SK-N-SH (cell line): ENCODE measurements around the gene MNDA. TPM values are rescaled to one million over a fixed set of nuclear protein-coding genes. Genes with fewer than 3 reads are reported as not detected.

Experiments used
- CTCF ChIA-PET: fragments of 300-600, 350-600 bp; formaldehyde crosslinking; extraction: SDS; loops from one replicate; lab custom pipeline; 2021; lab: Yijun Ruan, JAX
- POLR2A ChIA-PET: fragments of 350-600 bp; sonication (Branson Sonifier 250); formaldehyde crosslinking; extraction: SDS; loops from one replicate; lab custom pipeline; 2020; ENCODE audit warnings: antibody characterized with exemption, inconsistent platforms; lab: Yijun Ruan, JAX
- DNase-seq: peaks from one replicate; pipeline ENCODE4 v3.0.0; 2012
- H2AFZ ChIP-seq: fragments of 200-600 bp; sonication (generic); 2 replicates; pipeline ENCODE4 v1.8.1; 2016; ENCODE audit warnings: antibody characterized with exemption, mild to moderate bottlenecking, low read depth
- H3F3A ChIP-seq: fragments of 200-600 bp; sonication (generic); replicated peaks from 2 replicates; pipeline ENCODE3; 2016; ENCODE audit warnings: antibody characterized with exemption, mild to moderate bottlenecking; ENCODE audit not compliant: insufficient read depth
- H3K27ac ChIP-seq, 2 experiments: fragments of 200-500 bp in 1 of 2; fragments of 200-600 bp in 1 of 2; sonication (Bioruptor generic) in 1 of 2; sonication (generic), shearing (Covaris generic) in 1 of 2; 2 replicates each; pipeline versions ENCODE4 v1.5.1 to v1.6.1; 2014 to 2016; ENCODE audit warnings: low read depth in 2 of 2, inconsistent platforms in 1 of 2, low read length in 1 of 2, mild to moderate bottlenecking in 1 of 2, mixed read lengths in 1 of 2
- H3K27me3 ChIP-seq: fragments of 200-600 bp; sonication (generic), shearing (Covaris generic); 2 replicates; pipeline ENCODE4 v1.6.1; 2016; ENCODE audit warnings: mixed run types; ENCODE audit not compliant: insufficient read depth
- H3K36me3 ChIP-seq, 2 experiments: fragments of 200-500 bp in 1 of 2; fragments of 200-600 bp in 1 of 2; sonication (Bioruptor generic) in 1 of 2; sonication (generic) in 1 of 2; replicated peaks in 1 of 2; 2 replicates each; pipeline versions ENCODE3 to v1.5.1; 2014 to 2016; ENCODE audit warnings: low read length in 1 of 2, mild to moderate bottlenecking in 1 of 2; ENCODE audit not compliant: insufficient read depth in 2 of 2, control insufficient read depth in 1 of 2
- H3K4me1 ChIP-seq, 2 experiments: fragments of 200-500 bp in 1 of 2; fragments of 200-600 bp in 1 of 2; sonication (Bioruptor generic) in 1 of 2; sonication (generic), shearing (Covaris generic) in 1 of 2; 2 replicates each; pipeline versions ENCODE4 v1.5.1 to v1.6.1; 2014 to 2016; ENCODE audit warnings: low read depth in 1 of 2, low read length in 1 of 2, mixed run types in 1 of 2; ENCODE audit not compliant: insufficient read depth in 2 of 2, control insufficient read depth in 1 of 2
- H3K4me2 ChIP-seq: fragments of 200-600 bp; sonication (generic), shearing (Covaris generic); 2 replicates; pipeline ENCODE4 v1.6.1; 2017; ENCODE audit warnings: mixed run types
- H3K4me3 ChIP-seq, 2 experiments: fragments of 200-500 bp in 1 of 2; fragments of 200-600 bp in 1 of 2; sonication (Bioruptor generic) in 1 of 2; sonication (generic), shearing (Covaris generic) in 1 of 2; 2 replicates each; pipeline versions ENCODE4 v1.5.1 to v1.8.1; 2014 to 2016; ENCODE audit warnings: low read depth in 2 of 2, inconsistent platforms in 1 of 2, low read length in 1 of 2, mild to moderate bottlenecking in 1 of 2, mixed read lengths in 1 of 2, moderate library complexity in 1 of 2
- H3K79me2 ChIP-seq: fragments of 200-600 bp; sonication (generic); 2 replicates; pipeline ENCODE4 v1.8.1; 2017; ENCODE audit warnings: mild to moderate bottlenecking; ENCODE audit not compliant: insufficient read depth
- H3K9ac ChIP-seq: fragments of 200-600 bp; sonication (generic); 2 replicates; pipeline ENCODE4 v1.6.1; 2017; ENCODE audit warnings: mixed run types
- H3K9me2 ChIP-seq: fragments of 200-600 bp; sonication (generic); 2 replicates; pipeline ENCODE4 v1.6.1; 2017; ENCODE audit warnings: mixed run types
- H3K9me3 ChIP-seq: fragments of 200-600 bp; sonication (generic); 2 replicates; pipeline ENCODE4 v1.6.1; 2017; ENCODE audit warnings: mixed run types, mild to moderate bottlenecking, moderate library complexity
- H4K20me1 ChIP-seq: fragments of 200-600 bp; sonication (generic); 2 replicates; pipeline ENCODE4 v1.6.1; 2017; ENCODE audit warnings: mild to moderate bottlenecking, mixed run types; ENCODE audit not compliant: insufficient read depth
- ELF1 ChIP-seq: IDR thresholded peaks from 2 replicates; pipeline ENCODE4 v1.4.0; 2012
- EZH2phosphoT487 ChIP-seq: fragments of 200-600 bp; sonication (generic); IDR thresholded peaks from 2 replicates; pipeline ENCODE4 v1.6.1; 2017; ENCODE audit warnings: low read depth, mixed run types, mild to moderate bottlenecking, antibody characterized with exemption, moderate library complexity, borderline replicate concordance
- FOSL2 ChIP-seq: IDR thresholded peaks from 2 replicates; pipeline ENCODE4 v1.4.0; 2012; ENCODE audit warnings: low read depth, mild to moderate bottlenecking, moderate library complexity, borderline replicate concordance
- FOXJ3 ChIP-seq: sonication (generic); formaldehyde crosslinking; IDR thresholded peaks from 2 replicates; pipeline ENCODE4 v1.5.1; 2020; ENCODE audit warnings: mild to moderate bottlenecking, missing genetic modification reagents
- FOXM1 ChIP-seq: IDR thresholded peaks from 2 replicates; pipeline ENCODE4 v1.4.0; 2012; ENCODE audit warnings: low read depth, mild to moderate bottlenecking
- GABPA ChIP-seq: IDR thresholded peaks from 2 replicates; pipeline ENCODE4 v1.4.0; 2012; ENCODE audit warnings: low read depth, mild to moderate bottlenecking
- GATA2 ChIP-seq: sonication (generic); formaldehyde crosslinking; IDR thresholded peaks from 2 replicates; pipeline ENCODE4 v1.5.0; 2020; ENCODE audit warnings: mild to moderate bottlenecking, missing genetic modification reagents
- MAX ChIP-seq: IDR thresholded peaks from 2 replicates; pipeline ENCODE4 v1.4.0; 2012; ENCODE audit warnings: low read depth
- MXI1 ChIP-seq: IDR thresholded peaks from 2 replicates; pipeline ENCODE4 v1.6.1; 2012; ENCODE audit warnings: mild to moderate bottlenecking, low read depth, low read length, improper control_type of control experiment
- POLR2AphosphoS5 ChIP-seq: IDR thresholded peaks from 2 replicates; pipeline ENCODE4 v1.6.1; 2012; ENCODE audit warnings: low read depth, low read length
- SMC3 ChIP-seq: IDR thresholded peaks from 2 replicates; pipeline ENCODE4 v1.6.1; 2012; ENCODE audit warnings: low read depth, low read length, improper control_type of control experiment
- TAF1 ChIP-seq: IDR thresholded peaks from 2 replicates; pipeline ENCODE4 v1.6.1; 2012; ENCODE audit warnings: low read depth, mild to moderate bottlenecking, low read length, moderate library complexity, borderline replicate concordance
- ZBTB33 ChIP-seq: IDR thresholded peaks from 2 replicates; pipeline ENCODE4 v1.4.0; 2012; ENCODE audit warnings: low read depth, borderline replicate concordance
- WGBS: methylation state at CpG from one replicate; pipeline ENCODE4 v1.1.6; 2017; ENCODE audit warnings: low lambda C conversion rate; 5-methylcytosine and 5-hydroxymethylcytosine counted together
- polyA plus RNA-seq, 3 experiments: library from polyadenylated mRNA; depleted of rRNA; stranded (reverse); fragments of >200 nt; gene quantifications; 2 replicates each; pipeline ENCODE4 v1.2.3, GENCODE V29; 2012

MNDA gene
- polyA plus RNA-seq, 1 of the 3 experiments (the other 2 are of a cell fraction): not detected

- no peaks in the 10 kb centered on the region for H3K9me3 ChIP-seq
- H2AFZ ChIP-seq: no peak overlapping the region
- WGBS: 0% methylated on average over 5 of the region's 5 CpGs
- no peaks in the 10 kb centered on the region for H3K79me2 ChIP-seq
- H3K27ac ChIP-seq: no peak overlapping the region
- no peak for DNase-seq
- no peak overlapping the region for H3K4me3 ChIP-seq
- CTCF ChIA-PET: interaction anchor here (1.3 kb wide), 1 partner anchor 189 kb away, joined by 4 read pairs; no protein-coding TSS in a partner anchor
- no peak overlapping the region for H3K4me2 ChIP-seq
- no peak overlapping the region for H3K9ac ChIP-seq
- H3K9me2 ChIP-seq: no peaks in the 10 kb centered on the region
- H3K27me3 ChIP-seq: no peaks in the 10 kb centered on the region
- H3K4me1 ChIP-seq: no peaks in the 10 kb centered on the region
- no peak for TF ChIP-seq FOXM1
- no peak for TF ChIP-seq POLR2AphosphoS5
- TF ChIP-seq MXI1: no peak
- no peak for TF ChIP-seq ZBTB33
- no peak for TF ChIP-seq FOXJ3 (CRISPR knock-in tag)
- no peak for TF ChIP-seq GATA2 (CRISPR knock-in tag)
- TF ChIP-seq GABPA: no peak
- TF ChIP-seq TAF1: no peak
- TF ChIP-seq SMC3: no peak
- H3F3A ChIP-seq: no peaks in the 10 kb centered on the region
- POLR2A ChIA-PET: no interaction called here
- H3K36me3 ChIP-seq: no peaks in the 10 kb centered on the region
- no peaks in the 10 kb centered on the region for H4K20me1 ChIP-seq
These were observed 21.3 kb upstream of the MNDA start for GRCh38 chr1:158809862-158810261.

- Histone ChIP-seq H4K20me1 (no peaks in the 10 kb centered on the region), H3K4me3 (no peak overlapping the region), H3K4me1 (no peaks in the 10 kb centered on the region), H3F3A (no peaks in the 10 kb centered on the region), H3K27me3 (no peaks in the 10 kb centered on the region), H2AFZ (no peak overlapping the region), H3K4me2 (no peak overlapping the region), H3K9me3 (no peaks in the 10 kb centered on the region), H3K79me2 (no peaks in the 10 kb centered on the region), H3K9ac (no peak overlapping the region), H3K9me2 (no peaks in the 10 kb centered on the region), H3K36me3 (no peaks in the 10 kb centered on the region), H3K27ac (no peak overlapping the region)
- no peak for TF ChIP-seq MAX
- no peak for TF ChIP-seq ELF1
- no peak for TF ChIP-seq FOSL2
- TF ChIP-seq EZH2phosphoT487: no peak
- CTCF ChIA-PET: interaction anchor here (1.3 kb wide), 1 partner anchor 188 kb away, joined by 4 read pairs; no protein-coding TSS in a partner anchor
- POLR2A ChIA-PET: no interaction called here
- 0% methylated on average over 4 of the region's 4 CpGs for WGBS
- DNase-seq: no peak
These were observed 20.8 kb upstream of the MNDA start for GRCh38 chr1:158810311-158810710.
